H1 (cell line): ENCODE data around the gene CD151. TPM values are rescaled to one million over a fixed set of nuclear protein-coding genes. Genes with fewer than 3 reads are reported as not detected.

Experiments
- CBX5 ChIP-seq: fragments of 300-800, 300-1000 bp; sonication (generic); IDR thresholded peaks from 2 replicates; pipeline ENCODE4 v1.7.1; 2016; ENCODE audit warnings: antibody characterized with exemption, low read length, low read depth
- CREB1 ChIP-seq: IDR thresholded peaks from 2 replicates; pipeline ENCODE4 v1.6.1; 2012; ENCODE audit warnings: inconsistent platforms
- HDAC6 ChIP-seq: IDR thresholded peaks from one replicate; pipeline ENCODE4 v1.7.1; 2012; ENCODE audit warnings: low read depth, mild to moderate bottlenecking, inconsistent platforms, low read length, moderate library complexity
- KDM5A ChIP-seq: fragments of 200-600 bp; IDR thresholded peaks from 2 replicates; pipeline ENCODE4 v1.7.1; 2012; ENCODE audit warnings: mild to moderate bottlenecking, low read length, inconsistent platforms, mixed read lengths
- MAFK ChIP-seq: IDR thresholded peaks from 2 replicates; pipeline ENCODE4 v1.6.1; 2012; ENCODE audit warnings: low read depth, mild to moderate bottlenecking, improper control_type of control experiment, low read length
- RAD21 ChIP-seq, 2 experiments: IDR thresholded peaks in 1 of 2; conservative IDR thresholded peaks in 1 of 2; 2 replicates each; pipeline ENCODE4 v1.6.1; 2011; ENCODE audit warnings: low read depth in 2 of 2, low read length in 2 of 2, improper control_type of control experiment in 1 of 2, inconsistent platforms in 1 of 2, mild to moderate bottlenecking in 1 of 2, moderate library complexity in 1 of 2
- SIX5 ChIP-seq: IDR thresholded peaks from 2 replicates; pipeline ENCODE4 v1.6.1; 2011; ENCODE audit warnings: mild to moderate bottlenecking, low read depth, low read length
- polyA plus RNA-seq, 7 experiments: library from polyadenylated mRNA; depleted of rRNA in 3 of 7; stranded (reverse) in 5 of 7; unstranded in 2 of 7; fragments of >200 nt in 5 of 7; fragments of 200-250 nt in 2 of 7; gene quantifications; 1 replicate in 5 of 7; 2 replicates in 1 of 7; 4 replicates in 1 of 7; pipeline versions ENCODE4 v1.2.1 to v1.2.3, GENCODE V29; 2011 to 2013; ENCODE audit warnings: missing spikeins in 2 of 7, mixed read lengths in 2 of 7
- total RNA-seq: library from RNA; stranded (reverse); fragmentation: NEBNext Ultra II Directional; extraction: Animal tissue kit (Norgen Biotek cat#: 25700); gene quantifications from 2 replicates; pipeline ENCODE4 v1.2.1, GENCODE V29; 2021
- TF ChIP-seq, protein P1 (sequence below): fragments of 300-600 bp; sonication (generic); IDR thresholded peaks from 2 replicates; pipeline ENCODE4 v1.7.1; 2012; ENCODE audit warnings: low read length, moderate library complexity, mild to moderate bottlenecking, inconsistent platforms; ENCODE audit not compliant: insufficient replicate concordance
- TF ChIP-seq, protein P2 (sequence below): IDR thresholded peaks from 2 replicates; pipeline ENCODE4 v1.6.1; 2012; ENCODE audit warnings: inconsistent platforms

The CD151 gene
- total and polyA plus RNA-seq, 2 of the 8 experiments (the other 6 are each of a cell fraction or from before 2014, with no cell fraction given): 101 to 212 TPM

DNA sequence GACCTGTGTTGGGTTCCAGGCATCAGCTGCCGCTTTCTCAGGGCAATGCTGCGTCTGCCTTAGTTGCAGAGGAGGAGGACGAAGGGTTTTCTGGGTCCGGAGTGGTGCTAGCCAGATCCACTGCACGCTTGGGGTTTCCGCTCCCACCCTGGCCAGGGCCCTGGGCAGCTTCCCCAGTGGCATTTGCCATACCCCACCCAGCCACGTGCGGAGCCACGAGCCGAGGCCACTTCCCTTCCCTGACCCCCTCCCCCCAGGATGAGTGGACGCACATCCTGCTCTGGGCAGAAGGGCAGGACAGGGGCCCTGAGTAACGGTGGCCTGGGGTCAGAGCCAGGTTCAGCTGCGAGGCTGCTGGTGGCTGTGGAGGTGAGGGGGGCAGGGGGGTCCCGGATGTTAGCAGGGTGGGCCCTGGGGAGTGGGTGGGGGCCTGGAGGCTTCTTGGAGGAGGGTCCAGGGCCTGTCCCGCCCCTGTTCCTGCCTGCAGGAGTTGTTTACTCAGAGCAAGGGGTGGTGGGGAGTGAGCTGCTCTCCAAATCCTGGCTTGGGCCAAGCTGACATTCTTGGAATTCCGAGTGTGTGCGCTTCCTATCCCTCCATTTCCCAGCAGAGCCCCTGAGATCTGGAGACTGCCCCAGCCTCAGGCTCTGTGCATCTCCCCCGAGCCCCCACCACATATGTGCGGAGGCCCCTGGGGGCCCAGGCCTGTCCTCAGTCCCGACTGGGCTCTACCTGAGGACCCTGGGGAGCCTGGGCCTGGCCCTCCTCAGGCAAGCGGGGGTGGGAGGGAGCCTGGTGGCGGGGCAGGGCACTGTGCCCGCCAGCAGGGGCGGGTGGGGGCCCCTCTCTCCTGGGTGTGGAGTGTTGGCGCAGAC is 11.3 kb downstream of the CD151 start (continued):
- no peak for TF ChIP-seq SIX5
- TF ChIP-seq, protein P1, sequence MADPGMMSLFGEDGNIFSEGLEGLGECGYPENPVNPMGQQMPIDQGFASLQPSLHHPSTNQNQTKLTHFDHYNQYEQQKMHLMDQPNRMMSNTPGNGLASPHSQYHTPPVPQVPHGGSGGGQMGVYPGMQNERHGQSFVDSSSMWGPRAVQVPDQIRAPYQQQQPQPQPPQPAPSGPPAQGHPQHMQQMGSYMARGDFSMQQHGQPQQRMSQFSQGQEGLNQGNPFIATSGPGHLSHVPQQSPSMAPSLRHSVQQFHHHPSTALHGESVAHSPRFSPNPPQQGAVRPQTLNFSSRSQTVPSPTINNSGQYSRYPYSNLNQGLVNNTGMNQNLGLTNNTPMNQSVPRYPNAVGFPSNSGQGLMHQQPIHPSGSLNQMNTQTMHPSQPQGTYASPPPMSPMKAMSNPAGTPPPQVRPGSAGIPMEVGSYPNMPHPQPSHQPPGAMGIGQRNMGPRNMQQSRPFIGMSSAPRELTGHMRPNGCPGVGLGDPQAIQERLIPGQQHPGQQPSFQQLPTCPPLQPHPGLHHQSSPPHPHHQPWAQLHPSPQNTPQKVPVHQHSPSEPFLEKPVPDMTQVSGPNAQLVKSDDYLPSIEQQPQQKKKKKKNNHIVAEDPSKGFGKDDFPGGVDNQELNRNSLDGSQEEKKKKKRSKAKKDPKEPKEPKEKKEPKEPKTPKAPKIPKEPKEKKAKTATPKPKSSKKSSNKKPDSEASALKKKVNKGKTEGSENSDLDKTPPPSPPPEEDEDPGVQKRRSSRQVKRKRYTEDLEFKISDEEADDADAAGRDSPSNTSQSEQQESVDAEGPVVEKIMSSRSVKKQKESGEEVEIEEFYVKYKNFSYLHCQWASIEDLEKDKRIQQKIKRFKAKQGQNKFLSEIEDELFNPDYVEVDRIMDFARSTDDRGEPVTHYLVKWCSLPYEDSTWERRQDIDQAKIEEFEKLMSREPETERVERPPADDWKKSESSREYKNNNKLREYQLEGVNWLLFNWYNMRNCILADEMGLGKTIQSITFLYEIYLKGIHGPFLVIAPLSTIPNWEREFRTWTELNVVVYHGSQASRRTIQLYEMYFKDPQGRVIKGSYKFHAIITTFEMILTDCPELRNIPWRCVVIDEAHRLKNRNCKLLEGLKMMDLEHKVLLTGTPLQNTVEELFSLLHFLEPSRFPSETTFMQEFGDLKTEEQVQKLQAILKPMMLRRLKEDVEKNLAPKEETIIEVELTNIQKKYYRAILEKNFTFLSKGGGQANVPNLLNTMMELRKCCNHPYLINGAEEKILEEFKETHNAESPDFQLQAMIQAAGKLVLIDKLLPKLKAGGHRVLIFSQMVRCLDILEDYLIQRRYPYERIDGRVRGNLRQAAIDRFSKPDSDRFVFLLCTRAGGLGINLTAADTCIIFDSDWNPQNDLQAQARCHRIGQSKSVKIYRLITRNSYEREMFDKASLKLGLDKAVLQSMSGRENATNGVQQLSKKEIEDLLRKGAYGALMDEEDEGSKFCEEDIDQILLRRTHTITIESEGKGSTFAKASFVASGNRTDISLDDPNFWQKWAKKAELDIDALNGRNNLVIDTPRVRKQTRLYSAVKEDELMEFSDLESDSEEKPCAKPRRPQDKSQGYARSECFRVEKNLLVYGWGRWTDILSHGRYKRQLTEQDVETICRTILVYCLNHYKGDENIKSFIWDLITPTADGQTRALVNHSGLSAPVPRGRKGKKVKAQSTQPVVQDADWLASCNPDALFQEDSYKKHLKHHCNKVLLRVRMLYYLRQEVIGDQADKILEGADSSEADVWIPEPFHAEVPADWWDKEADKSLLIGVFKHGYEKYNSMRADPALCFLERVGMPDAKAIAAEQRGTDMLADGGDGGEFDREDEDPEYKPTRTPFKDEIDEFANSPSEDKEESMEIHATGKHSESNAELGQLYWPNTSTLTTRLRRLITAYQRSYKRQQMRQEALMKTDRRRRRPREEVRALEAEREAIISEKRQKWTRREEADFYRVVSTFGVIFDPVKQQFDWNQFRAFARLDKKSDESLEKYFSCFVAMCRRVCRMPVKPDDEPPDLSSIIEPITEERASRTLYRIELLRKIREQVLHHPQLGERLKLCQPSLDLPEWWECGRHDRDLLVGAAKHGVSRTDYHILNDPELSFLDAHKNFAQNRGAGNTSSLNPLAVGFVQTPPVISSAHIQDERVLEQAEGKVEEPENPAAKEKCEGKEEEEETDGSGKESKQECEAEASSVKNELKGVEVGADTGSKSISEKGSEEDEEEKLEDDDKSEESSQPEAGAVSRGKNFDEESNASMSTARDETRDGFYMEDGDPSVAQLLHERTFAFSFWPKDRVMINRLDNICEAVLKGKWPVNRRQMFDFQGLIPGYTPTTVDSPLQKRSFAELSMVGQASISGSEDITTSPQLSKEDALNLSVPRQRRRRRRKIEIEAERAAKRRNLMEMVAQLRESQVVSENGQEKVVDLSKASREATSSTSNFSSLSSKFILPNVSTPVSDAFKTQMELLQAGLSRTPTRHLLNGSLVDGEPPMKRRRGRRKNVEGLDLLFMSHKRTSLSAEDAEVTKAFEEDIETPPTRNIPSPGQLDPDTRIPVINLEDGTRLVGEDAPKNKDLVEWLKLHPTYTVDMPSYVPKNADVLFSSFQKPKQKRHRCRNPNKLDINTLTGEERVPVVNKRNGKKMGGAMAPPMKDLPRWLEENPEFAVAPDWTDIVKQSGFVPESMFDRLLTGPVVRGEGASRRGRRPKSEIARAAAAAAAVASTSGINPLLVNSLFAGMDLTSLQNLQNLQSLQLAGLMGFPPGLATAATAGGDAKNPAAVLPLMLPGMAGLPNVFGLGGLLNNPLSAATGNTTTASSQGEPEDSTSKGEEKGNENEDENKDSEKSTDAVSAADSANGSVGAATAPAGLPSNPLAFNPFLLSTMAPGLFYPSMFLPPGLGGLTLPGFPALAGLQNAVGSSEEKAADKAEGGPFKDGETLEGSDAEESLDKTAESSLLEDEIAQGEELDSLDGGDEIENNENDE: no peak
- peak; percentile 28; the same call in 1 of the 2 replicates for TF ChIP-seq CREB1
- TF ChIP-seq CBX5: no peak
- no peak for TF ChIP-seq MAFK
- TF ChIP-seq HDAC6: no peak
- no peak for TF ChIP-seq KDM5A
- TF ChIP-seq, protein P2, sequence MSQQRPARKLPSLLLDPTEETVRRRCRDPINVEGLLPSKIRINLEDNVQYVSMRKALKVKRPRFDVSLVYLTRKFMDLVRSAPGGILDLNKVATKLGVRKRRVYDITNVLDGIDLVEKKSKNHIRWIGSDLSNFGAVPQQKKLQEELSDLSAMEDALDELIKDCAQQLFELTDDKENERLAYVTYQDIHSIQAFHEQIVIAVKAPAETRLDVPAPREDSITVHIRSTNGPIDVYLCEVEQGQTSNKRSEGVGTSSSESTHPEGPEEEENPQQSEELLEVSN: no peak
- no peak for TF ChIP-seq RAD21 (IDR thresholded peaks at IDR 0.05 in 1 of 2, conservative IDR thresholded peaks at IDR 0.05 in 1 of 2; ENCODE audit: low read depth in 2 of 2, low read length in 2 of 2)
